GM21576 (cell line): ENCODE results near the gene SETDB1.
"Not testable (repeated sequence)": the region's sequence is repeated elsewhere in the genome, so short reads cannot be mapped to it uniquely, and the experiment has no call there.

Source experiments
- ATAC-seq: cut with Tn5 transposase; IDR thresholded peaks from one replicate; pipeline ENCODE4 v1.9.1; 2021; ENCODE audit warnings: mild to moderate bottlenecking, moderate library complexity; ENCODE audit not compliant: unreplicated experiment

The SETDB1 gene

DNA sequence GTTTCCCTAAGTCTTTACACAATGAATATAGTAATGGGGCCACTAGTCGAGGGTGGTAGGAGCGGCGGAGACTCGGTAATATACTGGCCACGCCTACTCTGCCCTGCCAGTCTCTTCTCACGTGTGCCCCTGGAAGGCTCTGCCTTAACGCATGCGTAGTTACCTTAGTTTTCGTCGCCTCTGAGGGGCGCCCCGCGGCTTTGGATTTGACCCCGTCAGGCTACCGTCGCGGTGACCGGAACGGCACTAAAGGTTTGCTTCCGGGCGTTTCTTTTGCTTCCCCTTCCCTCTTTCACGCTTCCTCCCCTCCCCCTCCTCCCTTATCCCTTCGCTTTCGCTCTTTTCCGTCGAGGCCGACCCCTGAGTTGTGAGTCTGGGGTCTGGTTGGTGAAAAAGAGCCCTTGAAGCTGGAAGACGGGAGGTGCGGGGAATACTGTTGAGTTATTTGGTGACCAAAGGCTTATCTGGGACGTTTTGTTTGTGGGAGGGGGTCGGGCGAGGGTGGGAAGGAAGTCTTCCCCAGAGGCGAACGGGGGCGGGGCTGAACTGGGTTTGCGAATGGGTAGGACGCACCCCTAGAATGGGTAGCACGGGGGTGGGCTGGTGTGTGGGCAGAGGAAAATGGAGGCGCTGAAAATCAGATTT lies at the start of gene SETDB1:
Gene SETDB1, plus strand, starts transcription at position 267 of the 645 bp plus-strand sequence. CDS start 1,352 bp downstream, outside the sequence.
- ATAC-seq = peak; percentile 83

DNA sequence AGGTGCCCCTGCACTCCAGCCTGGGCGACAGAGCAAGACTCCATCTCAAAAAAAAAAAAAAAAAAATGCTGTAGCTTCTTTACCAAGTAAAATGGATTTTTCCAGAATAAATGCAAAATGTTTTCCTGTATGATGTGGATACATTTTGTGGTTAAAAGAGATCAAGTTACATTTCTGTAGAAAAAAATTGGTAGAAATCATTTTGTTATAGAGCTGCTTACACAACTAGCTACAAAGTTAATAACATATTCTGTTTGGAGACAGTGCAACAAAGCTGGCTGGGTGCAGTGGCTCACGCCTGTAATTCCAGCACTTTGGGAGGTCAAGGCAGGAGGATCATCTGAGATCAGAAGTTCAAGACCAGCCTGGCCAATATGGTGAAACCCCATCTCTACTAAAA lies 47.2 kb upstream of the SETDB1 start:
- not testable (repeated sequence) for ATAC-seq

DNA sequence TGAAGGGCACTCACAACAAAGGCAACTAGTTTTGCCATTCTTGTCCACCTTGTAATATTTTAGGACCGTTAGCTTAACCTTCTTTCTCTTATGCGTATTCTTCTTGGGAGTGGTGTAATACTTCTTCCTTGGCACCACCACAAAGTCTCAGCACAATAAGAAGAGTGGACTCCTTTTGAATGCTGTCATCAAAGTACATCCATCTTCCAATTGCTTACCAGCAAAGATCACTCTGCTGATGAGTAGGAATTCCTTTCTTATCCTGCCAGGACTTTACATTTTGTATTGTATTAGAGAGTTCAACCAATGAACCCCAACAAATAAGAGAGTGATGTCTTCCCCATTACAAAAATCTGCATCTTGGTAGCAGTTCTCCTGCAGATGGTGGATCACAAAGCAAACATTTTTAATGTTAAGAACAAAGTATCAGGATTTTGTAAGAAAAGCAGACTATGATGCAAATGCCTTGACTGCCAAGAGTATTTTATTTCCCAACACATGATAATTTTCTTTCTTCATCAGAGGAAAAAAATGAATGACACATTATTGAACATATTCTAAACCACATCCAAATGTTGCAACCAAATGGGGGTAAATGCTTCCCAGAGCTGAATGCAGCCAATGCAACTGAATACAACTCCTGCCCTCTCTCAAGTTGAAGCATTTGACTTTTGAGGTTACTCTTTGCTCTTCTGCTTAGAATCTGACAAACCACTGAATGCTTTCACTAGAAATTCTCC lies 44.7 kb upstream of the SETDB1 start:
- no peak for ATAC-seq

DNA sequence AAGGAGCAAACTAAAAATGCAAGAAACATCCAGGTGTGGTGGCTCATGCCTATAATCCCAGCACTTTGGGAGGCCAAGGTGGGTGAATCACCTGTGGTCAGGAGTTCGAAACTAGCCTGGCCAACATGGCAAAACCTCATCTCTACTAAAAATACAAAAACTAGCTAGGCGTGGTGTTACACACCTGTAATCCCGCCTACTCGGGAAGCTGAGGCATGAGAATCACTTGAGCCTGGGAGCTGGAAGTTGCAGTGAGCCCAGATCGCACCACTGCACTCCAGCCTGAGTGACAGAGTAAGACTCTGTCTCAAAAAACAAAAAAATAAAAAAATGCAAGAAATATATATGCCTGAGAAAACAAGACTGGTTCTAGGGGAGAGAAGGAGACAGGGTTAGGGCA lies 43.0 kb upstream of the SETDB1 start:
- not testable (repeated sequence) for ATAC-seq

DNA sequence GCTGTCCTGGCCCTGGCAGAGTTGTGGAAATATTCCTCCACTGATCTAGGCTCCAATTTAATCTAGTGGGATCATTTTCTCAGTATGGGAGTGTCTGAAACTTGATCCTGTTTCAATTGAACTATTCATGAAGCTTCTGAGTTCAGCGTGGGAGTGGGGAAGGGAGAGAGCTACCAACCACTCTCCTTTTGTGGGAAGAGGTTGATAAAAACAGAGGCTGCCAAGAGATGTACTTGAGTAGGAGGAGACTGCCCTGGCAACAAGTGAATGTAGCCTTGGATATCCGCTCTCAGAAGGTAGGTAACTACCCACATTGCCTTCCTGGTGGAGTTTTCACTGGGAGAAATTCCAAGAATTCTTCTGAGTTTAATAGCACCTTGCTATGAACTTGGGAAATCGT lies 39.1 kb upstream of the SETDB1 start, which contains the start of gene CTXND2:
Gene CTXND2, plus strand, starts transcription at position 119 of the 400 bp plus-strand sequence. CDS start 25,179 bp downstream, outside the sequence.
- no peak for ATAC-seq

DNA sequence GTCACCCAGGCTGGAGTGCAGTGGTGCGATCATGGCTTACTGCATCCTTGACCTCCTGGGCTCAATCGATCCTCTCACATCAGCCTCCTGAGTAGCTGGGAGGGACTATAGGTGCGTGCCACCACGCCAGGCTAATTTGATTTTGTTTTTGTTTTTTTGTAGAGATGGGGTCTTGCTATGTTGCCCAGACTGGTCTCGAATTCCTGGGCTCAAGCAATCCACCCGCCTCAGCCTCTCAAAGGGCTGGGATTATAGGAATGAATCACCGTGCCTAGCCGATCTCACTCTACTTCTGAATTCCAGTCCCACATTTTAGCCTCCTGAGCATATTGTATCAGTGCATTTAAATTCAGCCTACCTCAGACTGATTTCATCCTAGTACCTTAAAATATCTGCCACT lies 37.4 kb upstream of the SETDB1 start:
- ATAC-seq = no peak

DNA sequence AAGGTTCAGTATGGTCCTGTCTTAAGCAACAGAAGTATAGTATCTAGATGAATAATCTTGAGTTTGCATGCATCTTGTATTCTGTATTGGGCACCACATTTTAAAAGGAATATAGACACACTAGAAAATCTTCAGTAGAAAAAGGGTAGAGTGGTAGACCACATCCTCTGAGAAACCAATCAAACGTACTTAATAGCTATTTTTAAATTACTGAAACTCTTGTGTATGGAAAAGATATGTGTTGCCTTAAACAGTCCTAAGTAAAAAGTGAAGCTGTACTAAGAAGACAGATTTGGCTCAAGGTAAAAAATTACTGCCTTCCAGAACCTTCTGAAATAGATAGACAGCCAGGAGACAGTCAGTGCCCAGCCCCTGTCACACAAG lies 36.1 kb upstream of the SETDB1 start:
- ATAC-seq = peak; percentile 46

DNA sequence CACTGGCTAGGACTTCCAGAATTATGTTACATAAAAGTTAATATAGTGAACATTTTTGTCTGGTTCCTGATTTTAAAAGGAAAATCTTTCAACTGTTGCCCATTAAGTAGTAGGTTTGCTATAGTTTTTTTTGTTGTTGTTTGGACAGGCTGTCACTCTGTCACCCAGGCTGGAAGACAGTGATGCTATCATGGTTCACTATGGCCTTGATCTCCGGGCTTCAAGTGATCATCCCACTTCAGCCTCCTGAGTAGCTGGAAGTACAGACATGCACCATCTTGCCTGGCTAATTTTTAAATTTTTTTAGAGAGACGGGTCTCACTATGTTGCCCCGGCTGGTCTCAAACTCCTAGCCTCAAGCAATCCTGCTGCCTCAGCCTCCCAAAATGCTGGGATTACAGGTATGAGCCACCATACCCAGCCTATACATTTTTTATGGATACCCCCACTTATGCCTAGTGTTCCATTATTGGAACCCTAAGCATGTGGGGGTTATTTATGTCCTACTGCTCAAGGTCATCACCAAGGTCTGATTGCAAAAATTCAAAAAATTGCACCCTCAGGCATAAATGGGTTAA lies 32.7 kb upstream of the SETDB1 start:
- ATAC-seq = no peak

DNA sequence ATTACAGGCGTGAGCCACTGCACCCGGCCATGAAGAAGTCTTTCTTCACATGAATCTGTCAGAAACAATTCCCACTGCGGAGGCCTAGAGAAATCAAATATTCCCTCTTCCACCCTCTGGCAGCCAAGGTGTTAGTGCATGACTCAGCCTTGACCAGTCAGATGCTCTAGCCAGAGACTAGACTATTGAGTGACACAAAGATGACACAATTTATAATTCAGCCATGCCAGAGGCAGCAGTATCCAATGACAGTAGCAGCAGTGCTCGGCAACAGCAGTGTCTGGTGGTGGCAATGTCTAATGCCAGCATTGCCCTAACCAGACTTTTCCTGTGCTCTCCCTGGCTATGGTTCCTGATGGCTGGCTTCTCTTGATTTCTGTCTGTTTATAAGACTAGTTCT lies 30.5 kb upstream of the SETDB1 start:
- ATAC-seq = no peak

DNA sequence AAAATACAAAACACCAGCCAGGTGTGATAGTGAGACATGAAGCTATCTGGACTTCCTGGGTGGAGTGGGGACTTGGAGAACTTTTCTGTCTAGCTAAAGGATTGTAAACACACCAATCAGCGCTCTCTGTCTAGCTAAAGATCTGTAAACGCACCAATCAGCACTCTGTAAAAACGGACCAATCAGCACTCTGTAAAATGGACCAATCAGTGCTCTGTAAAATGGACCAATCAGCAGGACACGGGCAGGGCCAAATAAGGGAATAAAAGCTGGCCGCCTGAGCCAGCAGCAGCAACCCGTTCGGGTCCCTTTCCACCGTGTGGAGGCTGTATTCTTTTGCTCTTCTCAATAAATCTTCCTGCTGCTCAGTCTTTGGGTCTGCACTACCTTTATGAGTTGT lies 26.4 kb upstream of the SETDB1 start:
- not testable (repeated sequence) for ATAC-seq

DNA sequence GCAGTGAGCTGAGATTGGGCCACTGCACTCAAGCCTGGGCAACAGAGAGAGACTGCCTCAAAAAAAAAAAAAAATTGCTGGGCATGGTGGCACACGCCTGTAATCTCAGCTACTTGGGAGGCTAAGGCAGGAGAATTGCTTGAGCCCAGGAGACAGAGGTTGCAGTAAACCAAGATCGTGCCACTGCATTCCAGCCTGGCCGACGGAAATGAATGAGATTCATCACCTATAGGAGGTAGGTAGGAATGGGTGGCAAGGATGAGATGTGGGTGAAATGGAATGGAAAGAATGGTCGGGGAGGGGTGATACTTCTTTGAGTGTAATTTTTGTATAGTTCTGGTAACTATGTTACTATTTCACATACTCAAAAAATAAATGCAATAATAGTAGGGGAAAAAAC lies 23.8 kb upstream of the SETDB1 start:
- no peak for ATAC-seq

DNA sequence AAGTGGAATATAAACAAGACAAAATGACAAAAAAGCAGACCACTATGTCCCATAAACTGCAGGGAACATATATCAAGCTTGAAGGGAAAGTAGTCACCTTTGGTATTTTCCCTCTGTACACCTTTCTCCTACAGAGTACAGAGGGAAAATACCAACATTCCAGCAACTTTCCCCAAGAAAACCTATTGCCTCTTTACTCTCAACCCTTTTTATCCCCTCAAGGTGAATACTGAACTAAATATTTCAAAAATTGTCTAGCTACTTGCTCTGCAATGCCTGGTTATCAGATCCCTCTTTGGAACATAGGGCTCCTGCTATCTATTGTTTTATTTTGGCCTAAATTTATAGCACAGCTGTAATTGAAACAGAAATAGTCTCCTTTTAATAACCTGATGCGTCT lies 23.4 kb upstream of the SETDB1 start:
- ATAC-seq = no peak

DNA sequence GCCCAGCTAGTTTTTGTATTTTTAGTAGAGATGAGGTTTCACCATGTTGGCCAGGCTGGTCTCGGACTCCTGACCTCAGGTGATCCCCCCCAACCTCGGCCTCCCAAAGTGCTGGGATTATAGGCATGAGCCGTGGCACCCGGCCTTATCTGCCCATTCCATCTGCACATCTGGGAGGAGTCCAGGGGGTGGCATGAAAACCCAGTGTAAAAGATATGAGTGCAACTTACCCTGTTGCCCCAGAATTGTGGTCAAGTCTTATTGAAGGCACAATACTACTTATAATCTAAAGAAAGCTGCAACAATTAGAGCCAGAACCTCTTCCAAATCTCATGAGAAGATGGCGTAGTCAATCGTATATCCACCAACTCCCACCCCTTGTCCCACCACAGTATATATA lies 20.9 kb upstream of the SETDB1 start:
- ATAC-seq = no peak

DNA sequence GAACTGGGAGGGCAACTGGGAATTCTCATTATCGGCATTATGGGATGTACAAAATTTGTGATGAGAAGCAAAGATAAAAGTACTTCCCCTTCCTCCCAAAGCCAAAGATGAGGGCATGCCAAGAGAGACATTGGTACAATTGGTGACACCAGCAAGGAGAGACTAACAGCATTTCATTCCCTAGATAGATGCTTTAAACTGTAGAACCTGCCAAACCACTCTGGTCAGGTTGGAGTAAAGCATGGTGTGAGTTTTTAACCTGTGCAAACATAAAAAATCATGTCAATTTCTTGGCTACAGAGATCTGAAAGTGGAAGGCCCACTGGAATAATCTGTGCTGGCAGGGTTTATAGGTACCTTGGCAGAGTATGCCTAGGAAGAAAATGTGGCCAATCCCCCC lies 19.8 kb upstream of the SETDB1 start:
- no peak for ATAC-seq

DNA sequence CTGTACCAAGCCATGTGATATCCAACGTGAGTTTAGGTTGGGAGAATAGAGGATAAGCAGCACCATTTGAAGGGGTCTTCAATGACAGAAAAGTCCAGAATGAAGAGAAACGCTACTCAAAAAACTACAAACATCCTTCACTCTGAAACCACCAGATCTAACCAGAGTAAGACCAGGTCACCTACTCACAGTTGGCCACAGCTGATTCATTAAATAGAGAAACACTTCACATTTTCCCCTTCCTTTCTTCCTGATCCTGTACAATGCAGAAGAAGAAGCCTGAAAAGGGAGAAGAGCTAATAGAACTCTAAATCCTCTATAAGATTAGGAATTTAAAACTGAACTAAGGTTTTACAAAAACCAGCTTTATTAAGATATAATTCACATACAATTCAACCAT lies 19.4 kb upstream of the SETDB1 start:
- ATAC-seq = no peak

DNA sequence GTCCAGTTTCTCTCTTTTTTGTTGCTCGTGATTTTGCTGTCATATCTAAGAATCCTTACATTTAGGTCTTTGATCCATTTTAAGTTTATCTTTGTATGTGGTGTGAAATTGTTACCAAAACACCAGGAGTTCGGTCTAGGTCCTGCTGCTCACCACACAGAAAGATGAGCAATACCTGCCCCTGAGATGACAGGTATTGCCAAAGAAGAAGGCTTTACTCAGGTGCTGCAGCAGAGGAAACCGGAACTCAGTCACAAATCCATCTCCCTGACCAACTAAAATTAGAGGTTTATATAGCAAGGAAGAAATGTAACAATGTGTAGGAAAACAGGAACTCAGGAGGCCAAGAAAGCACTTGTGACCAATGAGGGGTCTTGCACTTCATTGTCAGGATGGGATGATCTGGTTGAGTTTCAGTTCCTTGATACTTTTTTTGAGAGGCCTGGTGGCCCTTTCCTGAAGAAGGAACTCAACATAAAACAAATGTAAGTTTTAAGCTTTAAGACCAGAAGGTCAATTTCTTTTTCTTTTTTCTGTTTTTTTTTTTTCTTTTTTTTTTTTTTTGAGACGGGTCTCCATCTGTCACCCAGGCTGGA lies 16.5 kb upstream of the SETDB1 start:
- no peak for ATAC-seq

DNA sequence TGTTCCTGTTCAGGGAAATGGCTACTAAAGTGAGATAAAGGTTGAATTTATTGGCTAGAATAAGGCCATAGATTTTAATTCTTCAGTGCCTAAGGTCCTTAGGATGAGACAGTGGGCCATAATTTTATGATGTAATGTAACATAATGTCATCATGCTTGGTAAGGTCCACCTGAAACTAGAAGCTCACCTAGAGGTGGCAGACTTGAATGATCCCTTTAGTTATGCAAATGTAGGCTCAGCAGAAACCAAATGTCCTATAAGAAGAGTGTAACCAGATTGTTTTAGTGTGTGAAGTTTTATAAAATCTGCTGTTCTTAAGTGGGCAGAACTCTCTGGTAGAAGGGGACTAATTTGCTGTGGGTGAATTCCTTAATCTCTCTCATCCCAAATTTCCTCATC lies 13.5 kb upstream of the SETDB1 start:
- no peak for ATAC-seq

DNA sequence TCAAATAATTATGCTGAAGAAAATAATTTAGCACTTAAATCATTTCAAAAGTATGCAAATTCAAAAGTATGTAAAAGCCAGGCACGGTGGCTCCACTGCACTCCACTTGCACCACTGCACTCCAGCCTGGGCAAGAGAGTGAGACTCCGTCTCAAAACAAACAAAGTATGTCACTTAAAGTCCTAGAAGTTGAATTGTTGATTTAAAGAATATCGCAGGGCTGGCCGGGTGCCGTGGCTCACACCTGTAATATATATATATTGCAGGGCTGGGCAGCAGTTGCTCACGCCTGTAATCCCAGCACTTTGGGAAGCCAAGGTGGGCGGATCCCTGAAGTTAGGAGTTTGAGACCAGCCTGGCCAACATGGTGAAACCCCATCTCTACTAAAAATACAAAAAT lies 8.8 kb upstream of the SETDB1 start:
- ATAC-seq = no peak

DNA sequence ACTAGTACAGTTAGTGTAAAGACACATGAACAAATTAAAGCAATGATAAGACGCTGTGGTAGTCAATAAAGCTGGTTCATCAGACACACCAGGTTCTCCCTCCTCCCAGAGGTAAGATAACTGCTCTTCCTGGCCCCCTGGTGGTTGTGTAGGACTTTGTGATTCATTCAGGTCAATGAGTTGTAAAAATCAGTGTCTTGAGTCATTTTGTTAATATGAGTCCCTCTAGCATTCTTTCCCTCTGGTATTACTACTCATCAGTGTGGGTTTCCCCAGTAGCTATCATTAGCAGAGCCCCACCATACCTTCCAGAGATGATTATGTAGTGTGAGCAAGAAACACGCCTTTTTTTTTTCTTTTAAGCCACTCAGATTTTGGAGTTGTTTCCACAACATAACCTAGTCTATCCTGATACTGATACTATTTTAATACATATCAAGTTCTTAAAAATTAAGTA lies 3.6 kb upstream of the SETDB1 start:
- peak; percentile 51 for ATAC-seq

DNA sequence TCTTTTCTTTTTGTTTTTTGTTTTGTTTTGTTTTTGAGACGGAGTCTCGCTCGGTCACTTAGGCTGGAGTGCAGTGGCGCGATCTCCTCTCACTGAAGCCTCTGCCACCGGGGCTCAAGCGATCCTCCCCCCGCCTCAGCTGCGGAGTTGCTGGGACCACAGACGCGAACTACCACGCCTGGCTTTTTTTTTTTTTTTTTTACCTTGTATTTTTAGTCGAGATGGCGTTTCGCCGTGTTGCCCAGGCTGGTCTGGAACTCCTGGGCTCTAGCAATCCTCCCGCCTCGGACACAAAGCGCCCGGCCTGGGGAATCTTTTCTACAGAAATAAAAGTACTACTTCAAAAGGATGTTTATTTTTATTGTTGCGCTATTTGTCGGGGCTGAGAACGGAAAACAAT lies 1.1 kb upstream of the SETDB1 start:
- no peak for ATAC-seq

DNA sequence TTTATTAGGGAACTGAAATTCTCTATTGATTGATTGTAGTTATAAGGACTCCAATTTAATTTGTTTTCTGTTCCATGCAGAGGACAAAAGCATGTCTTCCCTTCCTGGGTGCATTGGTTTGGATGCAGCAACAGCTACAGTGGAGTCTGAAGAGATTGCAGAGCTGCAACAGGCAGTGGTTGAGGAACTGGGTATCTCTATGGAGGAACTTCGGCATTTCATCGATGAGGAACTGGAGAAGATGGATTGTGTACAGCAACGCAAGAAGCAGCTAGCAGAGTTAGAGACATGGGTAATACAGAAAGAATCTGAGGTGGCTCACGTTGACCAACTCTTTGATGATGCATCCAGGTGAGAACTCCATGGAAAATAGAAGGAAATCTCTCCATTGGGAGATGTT lies 1.5 kb downstream of the SETDB1 start:
- ATAC-seq = no peak

DNA sequence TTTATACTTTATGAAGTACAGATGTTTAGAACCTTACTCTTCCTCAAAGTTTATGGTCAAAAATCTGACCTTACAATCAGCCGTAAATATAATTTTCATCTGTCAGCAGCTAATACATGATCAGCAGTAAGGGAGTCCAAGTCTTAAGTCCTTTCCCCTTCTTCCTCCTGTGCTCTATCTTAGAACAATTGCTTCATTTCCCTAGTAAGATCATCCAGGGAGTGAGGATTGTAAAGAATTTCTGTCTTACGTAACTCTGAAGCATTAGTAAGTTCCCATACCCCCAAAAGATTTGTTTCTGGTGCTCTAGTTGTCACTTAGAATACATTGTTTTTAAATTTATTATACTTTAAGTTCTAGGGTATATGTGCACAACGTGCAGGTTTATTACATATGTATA lies 2.1 kb downstream of the SETDB1 start:
- no peak for ATAC-seq
